Stimulated activated CD8-positive, alpha-beta memory T cell treated with anti-CD3 and anti-CD28 coated beads, Interleukin-7, amount 100 ng/mL, for 1 hour (primary cell): ENCODE data around the gene ZNF221.

Experiments used
- DNase-seq, 2 donors: peaks; one replicate each; pipeline ENCODE4 v3.0.0-alpha.2; 2020; ENCODE audit warnings: low read depth in 2 of 2

ZNF221 gene

GRCh38 chr19:43957891-43958290, 6.9 kb downstream of the ZNF221 start:
- DNase-seq = no peak

- no peak for DNase-seq
Observed at GRCh38 chr19:43960411-43960810, 9.4 kb downstream of the ZNF221 start.

GRCh38 chr19:43966079-43966694, 15.2 kb downstream of the ZNF221 start:
- no peak for DNase-seq

GRCh38 chr19:43976732-43977131, 25.7 kb downstream of the ZNF221 start:
- DNase-seq = no peak

- no peak for DNase-seq
Observed at GRCh38 chr19:43983544-43983911, 32.5 kb downstream of the ZNF221 start.

- peak; percentile 34 to 36 for DNase-seq
Observed at GRCh38 chr19:43983912-43984686, 33.1 kb downstream of the ZNF221 start, which contains the start of gene ZNF155. Gene ZNF155, plus strand, starts transcription at chr19:43984188. Its CDS starts 4,356 bp downstream, at chr19:43988544.

GRCh38 chr19:43984687-43985000, 33.6 kb downstream of the ZNF221 start:
- DNase-seq = no peak

- DNase-seq = no peak
Observed at GRCh38 chr19:43997631-43998290, 46.7 kb downstream of the ZNF221 start.

- DNase-seq = no peak
Observed at GRCh38 chr19:44002212-44002565, 51.2 kb downstream of the ZNF221 start.

- peak; percentile 57 to 68 for DNase-seq
Observed at GRCh38 chr19:44002566-44003460, 51.8 kb downstream of the ZNF221 start, which contains the start of gene ZNF230. Gene ZNF230, plus strand, starts transcription at chr19:44002957. Its CDS starts 4,122 bp downstream, at chr19:44007079.

GRCh38 chr19:44003461-44004009, 52.5 kb downstream of the ZNF221 start:
- no peak for DNase-seq

- DNase-seq = no peak
Observed at GRCh38 chr19:44005973-44006372, 54.9 kb downstream of the ZNF221 start.

- no peak for DNase-seq
Observed at GRCh38 chr19:44007473-44007872, 56.4 kb downstream of the ZNF221 start.

GRCh38 chr19:44010468-44010867, 59.4 kb downstream of the ZNF221 start:
- no peak for DNase-seq
